ENCODE data around the gene FNIP2. TPM values are rescaled to one million over a fixed set of nuclear protein-coding genes. Genes with fewer than 3 reads are reported as not detected.

FNIP2 gene
- total and polyA plus RNA-seq, 9 of the 15 experiments (the other 6 are each of a cell fraction or from before 2014, with no cell fraction given), result 1.7 to 15.5 (median 8.3) TPM

DNA sequence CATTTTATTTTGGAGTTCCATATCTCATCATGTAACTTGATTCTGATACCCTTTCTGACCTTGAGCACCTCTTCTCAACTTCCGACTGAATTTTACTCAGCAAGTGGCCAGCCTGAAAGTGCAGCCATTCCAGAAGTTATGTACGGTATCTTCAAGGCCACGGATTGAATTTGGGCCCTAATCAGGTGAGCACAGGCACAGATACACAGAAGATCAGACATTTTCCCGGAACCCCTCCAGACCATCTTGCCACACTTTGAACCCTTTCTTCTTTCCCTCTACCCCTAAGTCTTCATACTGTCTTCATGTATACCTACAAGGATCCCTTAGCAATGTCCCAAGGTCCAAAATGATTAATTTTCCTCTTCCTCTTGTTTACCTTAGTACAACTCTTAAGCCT lies 108.2 kb downstream of the FNIP2 start (continued):
- TF ChIP-seq KAT7 (CRISPR knock-in tag; IDR thresholded peaks at IDR 0.05; ENCODE audit: borderline replicate concordance) (no peak), NCOR1 (IDR thresholded peaks at IDR 0.05) (peak; percentile 40), ETV5 (CRISPR knock-in tag; IDR thresholded peaks at IDR 0.05; ENCODE audit: low read depth) (no peak), TCF3 (CRISPR knock-in tag; IDR thresholded peaks at IDR 0.05) (peak; percentile 55), TAL1 (IDR thresholded peaks at IDR 0.05) (peak; percentile 82), ZNF507 (tag; conservative IDR thresholded peaks at IDR 0.05) (no peak), CBFA2T3 (IDR thresholded peaks at IDR 0.05) (peak; percentile 70), ZKSCAN8 (CRISPR knock-in tag; IDR thresholded peaks at IDR 0.05) (no peak), HDAC2 (IDR thresholded peaks at IDR 0.05) (no peak), CHD1 (IDR thresholded peaks at IDR 0.05; ENCODE audit: low read length) (no peak), ZNF436 (CRISPR knock-in tag; IDR thresholded peaks at IDR 0.05) (no peak), CBX2 (IDR thresholded peaks at IDR 0.05; ENCODE audit: insufficient read depth, low read length, poor library complexity, severe bottlenecking) (no peak), HLTF (IDR thresholded peaks at IDR 0.05) (no peak), TEAD4 (IDR thresholded peaks at IDR 0.05; ENCODE audit: low read length) (peak; percentile 49; the same call in 1 of the 2 replicates), TEAD4 (CRISPR knock-in tag; IDR thresholded peaks at IDR 0.05; ENCODE audit: borderline replicate concordance) (no peak), ZNF134 (CRISPR knock-in tag; conservative IDR thresholded peaks at IDR 0.05) (no peak)
- TF ChIP-seq, protein P1, sequence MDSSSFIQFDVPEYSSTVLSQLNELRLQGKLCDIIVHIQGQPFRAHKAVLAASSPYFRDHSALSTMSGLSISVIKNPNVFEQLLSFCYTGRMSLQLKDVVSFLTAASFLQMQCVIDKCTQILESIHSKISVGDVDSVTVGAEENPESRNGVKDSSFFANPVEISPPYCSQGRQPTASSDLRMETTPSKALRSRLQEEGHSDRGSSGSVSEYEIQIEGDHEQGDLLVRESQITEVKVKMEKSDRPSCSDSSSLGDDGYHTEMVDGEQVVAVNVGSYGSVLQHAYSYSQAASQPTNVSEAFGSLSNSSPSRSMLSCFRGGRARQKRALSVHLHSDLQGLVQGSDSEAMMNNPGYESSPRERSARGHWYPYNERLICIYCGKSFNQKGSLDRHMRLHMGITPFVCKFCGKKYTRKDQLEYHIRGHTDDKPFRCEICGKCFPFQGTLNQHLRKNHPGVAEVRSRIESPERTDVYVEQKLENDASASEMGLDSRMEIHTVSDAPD (CRISPR knock-in tag; IDR thresholded peaks at IDR 0.05), result no peak
- TF ChIP-seq, protein P2, sequence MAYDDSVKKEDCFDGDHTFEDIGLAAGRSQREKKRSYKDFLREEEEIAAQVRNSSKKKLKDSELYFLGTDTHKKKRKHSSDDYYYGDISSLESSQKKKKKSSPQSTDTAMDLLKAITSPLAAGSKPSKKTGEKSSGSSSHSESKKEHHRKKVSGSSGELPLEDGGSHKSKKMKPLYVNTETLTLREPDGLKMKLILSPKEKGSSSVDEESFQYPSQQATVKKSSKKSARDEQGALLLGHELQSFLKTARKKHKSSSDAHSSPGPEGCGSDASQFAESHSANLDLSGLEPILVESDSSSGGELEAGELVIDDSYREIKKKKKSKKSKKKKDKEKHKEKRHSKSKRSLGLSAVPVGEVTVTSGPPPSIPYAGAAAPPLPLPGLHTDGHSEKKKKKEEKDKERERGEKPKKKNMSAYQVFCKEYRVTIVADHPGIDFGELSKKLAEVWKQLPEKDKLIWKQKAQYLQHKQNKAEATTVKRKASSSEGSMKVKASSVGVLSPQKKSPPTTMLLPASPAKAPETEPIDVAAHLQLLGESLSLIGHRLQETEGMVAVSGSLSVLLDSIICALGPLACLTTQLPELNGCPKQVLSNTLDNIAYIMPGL (CRISPR knock-in tag; IDR thresholded peaks at IDR 0.05), result no peak
- TF ChIP-seq, protein P3, sequence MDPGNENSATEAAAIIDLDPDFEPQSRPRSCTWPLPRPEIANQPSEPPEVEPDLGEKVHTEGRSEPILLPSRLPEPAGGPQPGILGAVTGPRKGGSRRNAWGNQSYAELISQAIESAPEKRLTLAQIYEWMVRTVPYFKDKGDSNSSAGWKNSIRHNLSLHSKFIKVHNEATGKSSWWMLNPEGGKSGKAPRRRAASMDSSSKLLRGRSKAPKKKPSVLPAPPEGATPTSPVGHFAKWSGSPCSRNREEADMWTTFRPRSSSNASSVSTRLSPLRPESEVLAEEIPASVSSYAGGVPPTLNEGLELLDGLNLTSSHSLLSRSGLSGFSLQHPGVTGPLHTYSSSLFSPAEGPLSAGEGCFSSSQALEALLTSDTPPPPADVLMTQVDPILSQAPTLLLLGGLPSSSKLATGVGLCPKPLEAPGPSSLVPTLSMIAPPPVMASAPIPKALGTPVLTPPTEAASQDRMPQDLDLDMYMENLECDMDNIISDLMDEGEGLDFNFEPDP (CRISPR knock-in tag; IDR thresholded peaks at IDR 0.05), result no peak
- TF ChIP-seq, protein P4, sequence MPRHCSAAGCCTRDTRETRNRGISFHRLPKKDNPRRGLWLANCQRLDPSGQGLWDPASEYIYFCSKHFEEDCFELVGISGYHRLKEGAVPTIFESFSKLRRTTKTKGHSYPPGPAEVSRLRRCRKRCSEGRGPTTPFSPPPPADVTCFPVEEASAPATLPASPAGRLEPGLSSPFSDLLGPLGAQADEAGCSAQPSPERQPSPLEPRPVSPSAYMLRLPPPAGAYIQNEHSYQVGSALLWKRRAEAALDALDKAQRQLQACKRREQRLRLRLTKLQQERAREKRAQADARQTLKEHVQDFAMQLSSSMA (CRISPR knock-in tag; IDR thresholded peaks at IDR 0.05), result no peak
- TF ChIP-seq, protein P5, sequence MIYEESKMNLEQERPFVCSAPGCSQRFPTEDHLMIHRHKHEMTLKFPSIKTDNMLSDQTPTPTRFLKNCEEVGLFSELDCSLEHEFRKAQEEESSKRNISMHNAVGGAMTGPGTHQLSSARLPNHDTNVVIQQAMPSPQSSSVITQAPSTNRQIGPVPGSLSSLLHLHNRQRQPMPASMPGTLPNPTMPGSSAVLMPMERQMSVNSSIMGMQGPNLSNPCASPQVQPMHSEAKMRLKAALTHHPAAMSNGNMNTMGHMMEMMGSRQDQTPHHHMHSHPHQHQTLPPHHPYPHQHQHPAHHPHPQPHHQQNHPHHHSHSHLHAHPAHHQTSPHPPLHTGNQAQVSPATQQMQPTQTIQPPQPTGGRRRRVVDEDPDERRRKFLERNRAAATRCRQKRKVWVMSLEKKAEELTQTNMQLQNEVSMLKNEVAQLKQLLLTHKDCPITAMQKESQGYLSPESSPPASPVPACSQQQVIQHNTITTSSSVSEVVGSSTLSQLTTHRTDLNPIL (CRISPR knock-in tag; IDR thresholded peaks at IDR 0.05), result no peak
- TF ChIP-seq, protein P6, sequence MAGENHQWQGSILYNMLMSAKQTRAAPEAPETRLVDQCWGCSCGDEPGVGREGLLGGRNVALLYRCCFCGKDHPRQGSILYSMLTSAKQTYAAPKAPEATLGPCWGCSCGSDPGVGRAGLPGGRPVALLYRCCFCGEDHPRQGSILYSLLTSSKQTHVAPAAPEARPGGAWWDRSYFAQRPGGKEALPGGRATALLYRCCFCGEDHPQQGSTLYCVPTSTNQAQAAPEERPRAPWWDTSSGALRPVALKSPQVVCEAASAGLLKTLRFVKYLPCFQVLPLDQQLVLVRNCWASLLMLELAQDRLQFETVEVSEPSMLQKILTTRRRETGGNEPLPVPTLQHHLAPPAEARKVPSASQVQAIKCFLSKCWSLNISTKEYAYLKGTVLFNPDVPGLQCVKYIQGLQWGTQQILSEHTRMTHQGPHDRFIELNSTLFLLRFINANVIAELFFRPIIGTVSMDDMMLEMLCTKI (IDR thresholded peaks at IDR 0.05; ENCODE audit: partially characterized antibody), result no peak
- TF ChIP-seq, protein P7, sequence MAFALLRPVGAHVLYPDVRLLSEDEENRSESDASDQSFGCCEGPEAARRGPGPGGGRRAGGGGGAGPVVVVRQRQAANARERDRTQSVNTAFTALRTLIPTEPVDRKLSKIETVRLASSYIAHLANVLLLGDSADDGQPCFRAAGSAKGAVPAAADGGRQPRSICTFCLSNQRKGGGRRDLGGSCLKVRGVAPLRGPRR (CRISPR knock-in tag; IDR thresholded peaks at IDR 0.05), result no peak

Data from K562 (cell line).